ENCODE results near the gene TMEM150B.

GRCh38 chr19:55370305-55370988 lies 45.3 kb upstream of the TMEM150B start, which contains the start of gene IL11:
- no peak for TF ChIP-seq POLR2A (conservative IDR thresholded peaks at IDR 0.05)
- no peak for TF ChIP-seq GABPA (tag; conservative IDR thresholded peaks at IDR 0.05; ENCODE audit: low read depth)
- no peak for TF ChIP-seq ZBTB1 (CRISPR knock-in tag; IDR thresholded peaks at IDR 0.05; ENCODE audit: borderline replicate concordance, low read depth)
- no peak for TF ChIP-seq EZH2 (IDR thresholded peaks at IDR 0.05; ENCODE audit: borderline replicate concordance, low read depth, low read length)
- TF ChIP-seq SP2 (IDR thresholded peaks at IDR 0.05; ENCODE audit: extremely low read depth, low read depth, low read length, poor library complexity, severe bottlenecking) = no peak

Data from K562 (cell line).